ENCODE results near the gene CKMT1B.
"Not testable (repeated sequence)": the region's sequence is repeated elsewhere in the genome, so short reads cannot be mapped to it uniquely, and the experiment has no call there.

CKMT1B gene

GRCh38 chr15:43593328-43594190 lies at the start of gene CKMT1B:
Gene CKMT1B, plus strand, starts transcription at chr15:43594027. Its CDS starts 192 bp downstream, at chr15:43594219.
- not testable (repeated sequence) for DNase-seq (ENCODE audit: low read depth in 2 of 2)

- DNase-seq (ENCODE audit: low read depth in 2 of 2), result no peak
Observed at GRCh38 chr15:43544266-43544665, 49.6 kb upstream of the CKMT1B start.

GRCh38 chr15:43545426-43545825 lies 48.4 kb upstream of the CKMT1B start:
- no peak for DNase-seq (ENCODE audit: low read depth in 2 of 2)

GRCh38 chr15:43547539-43547938 lies 46.3 kb upstream of the CKMT1B start:
- no peak for DNase-seq (ENCODE audit: low read depth in 2 of 2)

GRCh38 chr15:43550527-43551363 lies 43.1 kb upstream of the CKMT1B start:
- no peak for DNase-seq (ENCODE audit: low read depth in 2 of 2)

GRCh38 chr15:43552256-43552655 lies 41.6 kb upstream of the CKMT1B start:
- DNase-seq (ENCODE audit: low read depth in 2 of 2), result no peak

- no peak for DNase-seq (ENCODE audit: low read depth in 2 of 2)
Observed at GRCh38 chr15:43552986-43553385, 40.8 kb upstream of the CKMT1B start.

GRCh38 chr15:43562753-43563152 lies 31.1 kb upstream of the CKMT1B start:
- DNase-seq (ENCODE audit: low read depth in 2 of 2), result not testable (repeated sequence)

GRCh38 chr15:43563793-43564192 lies 30.0 kb upstream of the CKMT1B start:
- DNase-seq (ENCODE audit: low read depth in 2 of 2), result not testable (repeated sequence)

GRCh38 chr15:43566615-43567014 lies 27.2 kb upstream of the CKMT1B start:
- not testable (repeated sequence) for DNase-seq (ENCODE audit: low read depth in 2 of 2)

GRCh38 chr15:43574607-43575006 lies 19.2 kb upstream of the CKMT1B start:
- not testable (repeated sequence) for DNase-seq (ENCODE audit: low read depth in 2 of 2)

GRCh38 chr15:43589778-43590466 lies 3.9 kb upstream of the CKMT1B start, which contains the start of gene PPIP5K1:
Gene PPIP5K1, minus strand, starts transcription at chr15:43590208. Its CDS starts 5,704 bp downstream, at chr15:43584504.
- DNase-seq (ENCODE audit: low read depth in 2 of 2), result not testable (repeated sequence)

- not testable (repeated sequence) for DNase-seq (ENCODE audit: low read depth in 2 of 2)
Observed at GRCh38 chr15:43592841-43593240, 986 bp upstream of the CKMT1B start.

- DNase-seq (ENCODE audit: low read depth in 2 of 2), result not testable (repeated sequence)
Observed at GRCh38 chr15:43599131-43599530, 5.3 kb downstream of the CKMT1B start.

- not testable (repeated sequence) for DNase-seq (ENCODE audit: low read depth in 2 of 2)
Observed at GRCh38 chr15:43600200-43600599, 6.4 kb downstream of the CKMT1B start.

GRCh38 chr15:43602233-43602632 lies 8.4 kb downstream of the CKMT1B start:
- not testable (repeated sequence) for DNase-seq (ENCODE audit: low read depth in 2 of 2)

GRCh38 chr15:43617750-43618149 lies 23.9 kb downstream of the CKMT1B start:
- not testable (repeated sequence) for DNase-seq (ENCODE audit: low read depth in 2 of 2)

- DNase-seq (ENCODE audit: low read depth in 2 of 2), result not testable (repeated sequence)
Observed at GRCh38 chr15:43618700-43619099, 24.9 kb downstream of the CKMT1B start, which contains the start of gene STRC. Gene STRC, minus strand, starts transcription at chr15:43618800. Its CDS starts 78 bp downstream, at chr15:43618722.

GRCh38 chr15:43622068-43622799 lies 28.4 kb downstream of the CKMT1B start:
- not testable (repeated sequence) for DNase-seq (ENCODE audit: low read depth in 2 of 2)

- DNase-seq (ENCODE audit: low read depth in 2 of 2), result no peak
Observed at GRCh38 chr15:43625106-43625505, 31.3 kb downstream of the CKMT1B start.

GRCh38 chr15:43626937-43627336 lies 33.1 kb downstream of the CKMT1B start:
- DNase-seq (ENCODE audit: low read depth in 2 of 2), result not testable (repeated sequence)
